Medulla oblongata (tissue), 1 donor: Measurements from ENCODE around the gene DDX55.
A peak's percentile ranks its signal among the peaks of the same experiment; 100 is the strongest.
"Not testable (repeated sequence)": the region's sequence is repeated elsewhere in the genome, so short reads cannot be mapped to it uniquely, and the experiment has no call there.

ENCODE experiments used
- DNase-seq: peaks from one replicate; pipeline ENCODE4 v3.0.0-alpha.2; 2015; ENCODE audit errors: extremely low spot score

Gene DDX55

GRCh38 chr12:123601602-123602489 lies at the start of gene DDX55:
Gene DDX55, plus strand, starts transcription at chr12:123602099. Its CDS starts 50 bp downstream, at chr12:123602149.
- DNase-seq: peak; percentile 85

- not testable (repeated sequence) for DNase-seq
Measured at GRCh38 chr12:123554136-123554535, 47.8 kb upstream of the DDX55 start.

GRCh38 chr12:123554843-123555242 lies 47.1 kb upstream of the DDX55 start:
- DNase-seq: not testable (repeated sequence)

GRCh38 chr12:123558487-123558886 lies 43.4 kb upstream of the DDX55 start:
- DNase-seq: not testable (repeated sequence)

GRCh38 chr12:123559468-123559867 lies 42.4 kb upstream of the DDX55 start:
- peak; percentile 37 for DNase-seq

- DNase-seq: peak; percentile 4
Measured at GRCh38 chr12:123571343-123571813, 30.5 kb upstream of the DDX55 start.

GRCh38 chr12:123572391-123572790 lies 29.5 kb upstream of the DDX55 start:
- DNase-seq: no peak

- DNase-seq: no peak
Measured at GRCh38 chr12:123573870-123574269, 28.0 kb upstream of the DDX55 start.

- no peak for DNase-seq
Measured at GRCh38 chr12:123576611-123577010, 25.3 kb upstream of the DDX55 start.

GRCh38 chr12:123578243-123578642 lies 23.7 kb upstream of the DDX55 start:
- no peak for DNase-seq

- DNase-seq: not testable (repeated sequence)
Measured at GRCh38 chr12:123578829-123579228, 23.1 kb upstream of the DDX55 start.

GRCh38 chr12:123580772-123581171 lies 21.1 kb upstream of the DDX55 start:
- DNase-seq: no peak

- DNase-seq: no peak
Measured at GRCh38 chr12:123591702-123592481, 10.0 kb upstream of the DDX55 start.

GRCh38 chr12:123595729-123596128 lies 6.2 kb upstream of the DDX55 start:
- no peak for DNase-seq

- no peak for DNase-seq
Measured at GRCh38 chr12:123597100-123597499, 4.8 kb upstream of the DDX55 start.

GRCh38 chr12:123598522-123598921 lies 3.4 kb upstream of the DDX55 start:
- no peak for DNase-seq

- DNase-seq: no peak
Measured at GRCh38 chr12:123599310-123599709, 2.6 kb upstream of the DDX55 start.

GRCh38 chr12:123599721-123600120 lies 2.2 kb upstream of the DDX55 start:
- DNase-seq: no peak

GRCh38 chr12:123602651-123603195 lies 824 bp downstream of the DDX55 start:
- DNase-seq: no peak

- not testable (repeated sequence) for DNase-seq
Measured at GRCh38 chr12:123603495-123603894, 1.6 kb downstream of the DDX55 start.

- no peak for DNase-seq
Measured at GRCh38 chr12:123607756-123608155, 5.9 kb downstream of the DDX55 start.

GRCh38 chr12:123608182-123608581 lies 6.3 kb downstream of the DDX55 start:
- no peak for DNase-seq
